ENCODE data around the gene CDH4. TPM values are rescaled to one million over a fixed set of nuclear protein-coding genes. Genes with fewer than 3 reads are reported as not detected.

CDH4 gene
- total RNA-seq, 1 donor from 2014 or later = not detected

DNA sequence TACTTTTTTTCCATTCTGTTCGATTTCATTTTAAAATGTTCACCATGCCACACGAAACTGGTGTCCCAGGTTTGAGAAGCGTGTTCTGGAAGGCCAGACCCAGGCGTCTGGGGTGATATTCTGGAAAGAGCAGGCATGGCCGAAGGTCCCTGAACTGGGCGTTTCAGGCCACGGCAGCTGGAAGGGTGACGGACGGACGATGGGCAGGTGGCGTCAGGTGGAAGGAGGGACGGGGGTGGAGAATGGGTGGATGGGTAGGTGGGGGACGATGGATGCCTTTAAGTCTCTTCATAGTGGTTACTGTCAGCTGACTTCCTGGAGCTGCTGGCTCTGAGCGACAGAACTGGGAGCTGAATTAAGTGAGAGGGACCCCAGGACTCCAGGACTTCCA lies 44.6 kb downstream of the CDH4 start:
- no peak for ATAC-seq (ENCODE audit: low read depth)
- H3K4me3 Mint-ChIP-seq = no peak overlapping the region
- H3K36me3 Mint-ChIP-seq (ENCODE audit: low read depth) = no peaks in the 10 kb centered on the region
- H3K9me3 Mint-ChIP-seq = no peaks in the 10 kb centered on the region
- intact Hi-C loops (cut with micrococcal nuclease) = no loop called here
- TF ChIP-seq CTCF (IDR thresholded peaks at IDR 0.05) = no peak
- H3K27ac Mint-ChIP-seq = no peak overlapping the region
- POLR2A ChIA-PET = no interaction called here
- no peaks in the 10 kb centered on the region for H3K4me1 Mint-ChIP-seq
- no peaks in the 10 kb centered on the region for H3K27me3 Mint-ChIP-seq
- no peak for DNase-seq
- CTCF ChIA-PET = no interaction called here

- no peaks in the 10 kb centered on the region for H3K27me3 Mint-ChIP-seq
- intact Hi-C loops (cut with micrococcal nuclease) = no loop called here
- ChIA-PET CTCF (no interaction called here), POLR2A (no interaction called here)
- no peak for TF ChIP-seq CTCF (IDR thresholded peaks at IDR 0.05)
- no peaks in the 10 kb centered on the region for H3K4me1 Mint-ChIP-seq
- no peak overlapping the region for H3K27ac Mint-ChIP-seq
- H3K9me3 Mint-ChIP-seq = no peaks in the 10 kb centered on the region
- no peak for DNase-seq
- no peak for ATAC-seq (ENCODE audit: low read depth)
- H3K4me3 Mint-ChIP-seq = no peak overlapping the region
- no peaks in the 10 kb centered on the region for H3K36me3 Mint-ChIP-seq (ENCODE audit: low read depth)
Observed at GRCh38 chr20:61297491-61297890, 45.4 kb downstream of the CDH4 start.

DNA sequence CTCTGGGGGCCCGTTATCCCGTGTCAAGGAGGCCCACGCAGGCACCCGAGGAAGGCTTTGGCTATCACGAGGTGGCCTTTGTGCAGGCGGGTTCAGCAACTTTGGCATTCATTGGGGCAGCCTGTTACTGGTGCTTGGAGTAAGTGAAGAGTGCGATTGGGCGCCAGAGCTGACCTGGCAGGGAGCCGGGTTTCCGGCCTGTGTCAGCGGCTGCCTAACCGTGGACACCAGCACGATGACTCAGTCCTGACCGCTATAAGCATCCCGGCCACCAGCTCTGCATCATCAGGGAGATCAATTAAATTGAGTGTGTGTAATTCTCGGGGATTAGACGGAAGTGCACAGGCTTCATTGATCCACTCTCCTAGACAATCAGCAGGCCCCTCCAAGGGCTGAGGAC lies 45.9 kb downstream of the CDH4 start:
- H3K4me3 Mint-ChIP-seq = no peak overlapping the region
- CTCF ChIA-PET = no interaction called here
- intact Hi-C loops (cut with micrococcal nuclease) = no loop called here

GRCh38 chr20:61298661-61299060 lies 46.6 kb downstream of the CDH4 start:
- H3K27me3 Mint-ChIP-seq = no peaks in the 10 kb centered on the region
- TF ChIP-seq CTCF (IDR thresholded peaks at IDR 0.05) = no peak
- no peak for DNase-seq
- no peak for ATAC-seq (ENCODE audit: low read depth)
- no peak overlapping the region for H3K4me3 Mint-ChIP-seq
- H3K4me1 Mint-ChIP-seq = no peaks in the 10 kb centered on the region
- H3K9me3 Mint-ChIP-seq = no peaks in the 10 kb centered on the region
- H3K36me3 Mint-ChIP-seq (ENCODE audit: low read depth) = no peaks in the 10 kb centered on the region
- no peak overlapping the region for H3K27ac Mint-ChIP-seq
- POLR2A ChIA-PET = no interaction called here
- CTCF ChIA-PET = no interaction called here
- intact Hi-C loops (cut with micrococcal nuclease) = no loop called here

More for the DNA sequence above, 45.9 kb downstream of the CDH4 start:
- Mint-ChIP-seq H3K4me1 (no peaks in the 10 kb centered on the region), H3K27me3 (no peaks in the 10 kb centered on the region), H3K36me3 (ENCODE audit: low read depth) (no peaks in the 10 kb centered on the region), H3K27ac (no peak overlapping the region), H3K9me3 (no peaks in the 10 kb centered on the region)
- POLR2A ChIA-PET = no interaction called here
- ATAC-seq (ENCODE audit: low read depth) (no peak), DNase-seq (no peak)
- no peak for TF ChIP-seq CTCF (IDR thresholded peaks at IDR 0.05)

DNA sequence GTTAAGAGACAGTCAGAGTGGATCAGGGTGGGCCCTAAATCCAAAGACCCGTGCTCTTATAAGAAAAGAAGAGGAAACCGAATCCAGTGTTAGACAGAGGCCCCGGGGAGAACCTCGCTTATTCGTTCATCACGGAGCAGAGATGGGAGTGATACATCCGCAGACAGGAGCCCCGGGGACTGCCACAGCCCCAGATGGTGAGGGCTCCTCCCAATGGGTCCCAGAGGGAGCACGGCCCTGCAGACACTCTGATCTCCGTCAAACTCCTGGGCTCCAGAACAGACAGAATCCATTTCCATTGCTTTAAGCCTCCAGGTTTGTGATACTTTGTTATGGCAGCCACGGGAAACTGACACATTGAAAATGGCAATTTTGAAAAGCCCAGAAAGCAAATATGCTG lies 47.0 kb downstream of the CDH4 start:
- ATAC-seq (ENCODE audit: low read depth) (no peak), DNase-seq (no peak)
- no peaks in the 10 kb centered on the region for H3K4me1 Mint-ChIP-seq
- H3K4me3 Mint-ChIP-seq = no peak overlapping the region
- ChIA-PET CTCF (no interaction called here), POLR2A (no interaction called here)
- intact Hi-C loops (cut with micrococcal nuclease) = no loop called here
- no peak for TF ChIP-seq CTCF (IDR thresholded peaks at IDR 0.05)
- H3K27ac Mint-ChIP-seq = no peak overlapping the region
- no peaks in the 10 kb centered on the region for H3K36me3 Mint-ChIP-seq (ENCODE audit: low read depth)
- no peaks in the 10 kb centered on the region for H3K27me3 Mint-ChIP-seq
- H3K9me3 Mint-ChIP-seq = no peaks in the 10 kb centered on the region

Data from activated B cell treated with CpG ODN at 0.5 μM for 24 hours (primary cell).